GM21528 (cell line): ENCODE results near the gene KCNMA1.
"Not testable (repeated sequence)": the region's sequence is repeated elsewhere in the genome, so short reads cannot be mapped to it uniquely, and the experiment has no call there.

Source experiments
- ATAC-seq: cut with Tn5 transposase; IDR thresholded peaks from one replicate; pipeline ENCODE4 v1.9.1; 2021; ENCODE audit warnings: mild to moderate bottlenecking, moderate library complexity; ENCODE audit not compliant: unreplicated experiment, low FRiP score

Gene KCNMA1

DNA sequence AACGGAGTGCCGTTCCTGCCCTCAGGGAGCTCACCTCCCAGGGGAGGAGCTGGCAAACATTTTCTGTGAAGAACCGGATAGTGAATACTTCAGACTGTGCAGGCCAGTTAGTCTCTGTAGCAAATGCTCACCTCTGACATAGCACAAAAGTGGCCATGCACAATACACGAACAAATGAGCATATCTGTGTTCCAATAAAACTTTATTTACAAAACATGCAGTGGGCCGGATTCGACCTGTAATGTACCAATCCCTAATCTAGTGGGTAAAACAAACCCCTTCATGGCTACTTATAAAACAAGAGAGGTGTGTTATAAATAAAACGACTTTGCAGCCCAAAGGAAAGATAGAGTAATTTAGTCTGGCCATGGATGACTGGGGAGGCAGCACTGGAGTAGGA, 48.7 kb downstream of the KCNMA1 start:
- ATAC-seq, result no peak

DNA sequence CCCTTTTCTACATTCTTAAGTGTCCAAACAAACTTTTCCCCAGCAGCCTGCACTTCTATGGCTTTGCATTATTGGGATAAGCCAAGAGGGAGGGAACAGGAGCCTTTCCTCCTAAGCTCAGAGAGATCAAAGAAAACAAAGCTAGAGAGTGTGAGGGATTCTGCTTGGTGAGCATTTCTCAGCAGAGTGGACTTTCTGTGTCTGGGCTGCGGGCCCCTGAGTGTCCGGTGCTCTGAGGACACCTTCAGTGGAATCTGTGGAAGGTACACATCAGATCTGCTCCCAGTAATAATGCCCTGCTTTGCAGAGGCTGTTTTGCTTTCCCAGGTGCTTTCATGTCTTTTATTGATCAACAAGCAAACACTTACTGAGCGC, 50.2 kb downstream of the KCNMA1 start:
- ATAC-seq, result no peak

- no peak for ATAC-seq
Observed at GRCh38 chr10:77586719-77587415, 50.7 kb downstream of the KCNMA1 start.

GRCh38 chr10:77584938-77585337, 52.7 kb downstream of the KCNMA1 start:
- ATAC-seq, result no peak

DNA sequence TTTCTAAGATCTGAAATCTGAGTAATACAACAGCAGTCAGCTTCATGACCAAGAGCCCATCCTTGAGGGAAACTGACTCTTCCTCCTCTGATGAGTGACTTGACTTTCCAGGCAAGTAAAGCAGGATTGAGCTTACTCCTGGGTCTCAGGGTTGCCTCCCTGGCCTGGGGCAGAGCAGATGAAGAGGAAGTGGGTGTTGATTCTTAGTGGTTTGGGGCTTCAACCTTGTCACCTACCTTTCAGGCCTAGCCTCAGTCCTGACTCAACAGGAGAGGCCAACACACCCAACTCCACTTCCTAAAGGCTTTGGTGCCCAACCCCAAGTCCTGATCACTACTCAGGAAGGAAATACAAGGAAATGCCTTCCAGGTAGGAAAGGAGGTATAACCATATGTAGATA, 54.1 kb downstream of the KCNMA1 start:
- ATAC-seq, result no peak

GRCh38 chr10:77582710-77583115, 54.9 kb downstream of the KCNMA1 start:
- ATAC-seq, result no peak

DNA sequence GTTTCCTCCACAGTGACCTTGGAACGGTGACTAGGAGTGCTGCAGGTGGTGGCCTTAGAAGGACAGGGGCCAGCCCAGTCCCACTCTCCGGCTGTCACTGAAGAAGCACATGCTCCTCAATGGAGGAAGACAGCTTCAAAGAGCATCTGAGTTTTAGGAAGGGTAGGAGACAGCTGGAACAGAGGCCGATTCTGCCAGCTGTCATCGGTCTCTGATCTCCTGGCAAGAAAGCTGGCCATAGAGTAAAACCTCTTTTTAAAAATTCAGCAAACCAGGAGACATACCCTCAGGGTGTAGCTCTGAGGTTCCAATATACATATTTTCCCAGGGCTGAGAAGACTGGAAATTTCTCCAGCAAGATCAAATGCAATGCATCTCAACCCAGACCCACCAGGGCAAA, 55.9 kb downstream of the KCNMA1 start:
- ATAC-seq, result no peak

GRCh38 chr10:77580482-77580881, 57.1 kb downstream of the KCNMA1 start:
- no peak for ATAC-seq

GRCh38 chr10:77578583-77579227, 58.9 kb downstream of the KCNMA1 start:
- no peak for ATAC-seq

GRCh38 chr10:77577666-77578229, 59.9 kb downstream of the KCNMA1 start:
- ATAC-seq, result no peak

DNA sequence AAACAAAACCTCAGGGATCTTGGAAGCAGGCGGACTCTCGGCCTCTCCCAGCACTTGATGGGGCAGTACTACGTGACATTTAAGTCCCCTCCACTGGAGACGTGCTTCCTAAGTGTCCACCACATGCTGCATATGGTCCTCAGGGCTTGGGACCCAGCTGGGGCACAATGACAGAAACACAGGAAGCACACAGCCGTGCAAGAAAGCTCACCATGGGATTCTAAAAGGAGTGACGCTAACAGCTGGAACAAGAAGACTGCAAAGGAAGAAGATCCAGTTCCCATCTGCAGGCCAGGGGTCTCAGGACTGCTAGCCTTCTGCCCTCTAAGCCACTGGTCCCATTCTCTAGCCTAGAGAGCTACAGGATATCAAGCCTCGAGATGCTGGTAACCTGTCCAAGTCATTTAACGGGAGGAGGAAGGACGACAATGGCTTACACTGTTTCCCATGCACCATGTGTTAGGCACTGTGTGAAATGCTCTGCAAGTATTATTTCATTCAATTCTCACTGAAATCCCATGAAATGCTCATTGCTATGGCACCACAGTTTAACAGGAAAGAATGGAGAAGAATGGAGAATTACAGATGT, 61.1 kb downstream of the KCNMA1 start:
- ATAC-seq, result no peak

DNA sequence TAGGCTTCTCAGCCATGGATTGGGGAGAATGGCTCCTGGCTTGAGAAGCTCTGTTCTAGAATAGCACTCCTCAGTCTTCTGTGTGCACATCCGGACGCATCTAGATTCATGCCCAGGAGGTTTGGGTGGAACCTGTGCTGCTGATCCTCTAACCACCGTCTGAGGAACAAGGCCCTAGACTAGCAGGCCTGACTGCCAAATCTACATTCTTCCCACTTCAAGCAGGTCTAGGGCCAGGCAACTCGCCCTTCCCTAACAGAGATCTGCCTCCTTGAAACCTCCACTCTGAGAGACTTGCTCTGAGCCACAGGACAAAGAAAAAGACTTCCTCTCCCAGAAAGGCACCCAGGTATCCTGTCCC, 61.6 kb downstream of the KCNMA1 start:
- ATAC-seq, result no peak

GRCh38 chr10:77575271-77576006, 62.2 kb downstream of the KCNMA1 start:
- ATAC-seq, result no peak

DNA sequence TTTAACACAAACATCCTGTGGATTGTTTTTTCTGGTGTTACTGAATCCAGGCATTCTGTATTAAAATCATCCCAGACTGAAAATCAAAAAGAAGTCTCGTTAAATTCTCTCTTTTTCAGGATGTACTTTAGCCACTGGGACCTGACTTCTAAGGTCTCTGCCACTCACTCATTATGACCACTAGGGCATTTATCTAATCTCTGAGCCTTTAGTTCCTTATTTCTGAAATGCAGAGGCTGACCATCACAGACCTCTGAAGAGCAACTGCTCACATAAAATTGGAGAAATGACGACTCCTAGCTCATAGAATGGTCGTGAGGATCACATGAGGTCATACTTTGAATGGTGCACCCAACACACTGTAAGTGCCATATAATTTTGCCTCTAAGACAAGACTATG, 63.2 kb downstream of the KCNMA1 start:
- no peak for ATAC-seq

DNA sequence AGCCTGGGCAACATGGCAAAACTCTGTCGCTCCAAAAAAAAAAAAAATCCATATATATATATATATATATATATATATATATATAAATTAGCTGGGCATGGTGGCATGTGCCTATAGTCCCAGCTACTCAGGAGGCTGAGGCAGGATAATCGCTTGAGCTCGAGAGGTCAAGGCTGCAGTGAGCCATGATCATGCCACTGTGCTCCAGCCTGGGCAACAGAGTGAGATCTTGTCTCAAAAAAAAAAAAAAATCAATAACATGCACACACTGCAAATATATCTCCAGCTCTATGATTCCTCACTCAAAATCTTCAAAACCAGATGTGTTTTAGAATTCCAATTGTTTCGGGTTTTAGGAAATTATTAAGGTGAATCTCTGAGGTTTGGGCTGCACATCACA, 65.1 kb downstream of the KCNMA1 start:
- not testable (repeated sequence) for ATAC-seq

DNA sequence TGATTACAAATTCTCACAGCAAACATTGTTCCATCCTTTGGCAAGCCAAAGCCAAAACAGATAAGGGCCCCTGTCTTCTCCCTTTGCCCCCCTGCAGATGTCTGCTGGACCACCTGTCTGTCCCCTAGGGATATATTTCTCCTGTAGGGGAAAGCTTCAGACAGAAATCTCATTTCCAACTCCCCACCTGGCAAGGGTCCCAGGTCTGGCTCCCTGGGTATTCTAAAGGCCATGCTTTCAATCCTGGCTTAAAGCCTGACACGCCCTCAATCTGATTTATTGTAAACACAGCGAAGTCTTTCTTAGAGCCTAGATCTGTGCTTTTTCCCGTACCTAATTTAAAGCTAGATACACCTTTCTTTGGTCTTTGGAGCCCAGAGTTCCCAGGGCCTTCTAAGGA, 66.1 kb downstream of the KCNMA1 start:
- no peak for ATAC-seq

DNA sequence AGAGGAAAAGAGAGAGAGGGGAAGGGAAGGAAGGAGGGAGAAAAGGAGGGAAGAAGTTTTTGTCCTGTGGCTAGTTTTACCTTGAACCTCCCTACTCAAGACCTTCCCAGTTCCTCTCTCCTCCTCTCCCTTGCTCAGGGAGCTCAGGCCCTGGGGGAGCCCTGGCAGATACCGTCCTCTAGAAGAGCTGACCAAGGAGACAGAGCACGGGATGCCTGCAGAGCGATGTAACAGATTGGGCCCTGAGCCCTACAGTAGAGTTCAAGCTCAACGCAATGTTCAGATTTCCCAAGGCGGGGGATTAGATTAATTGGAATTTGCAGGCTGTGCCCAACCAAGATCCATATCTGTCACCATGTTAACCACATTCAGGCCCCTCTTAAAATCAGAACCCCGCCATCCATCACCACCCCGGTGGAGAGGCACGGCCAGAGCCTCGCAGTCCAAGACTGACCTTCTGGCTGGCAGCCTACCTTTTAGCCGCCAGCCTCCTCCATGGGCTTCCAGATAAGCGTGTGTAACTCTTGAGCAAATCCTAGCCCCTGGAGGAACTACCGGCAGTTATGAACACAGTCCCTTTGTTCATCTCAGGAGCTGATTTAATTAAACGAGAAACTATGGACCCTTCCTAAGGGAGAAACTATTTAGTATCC, 70.6 kb downstream of the KCNMA1 start:
- no peak for ATAC-seq

- ATAC-seq, result no peak
Observed at GRCh38 chr10:77566236-77566635, 71.4 kb downstream of the KCNMA1 start.

GRCh38 chr10:77565590-77566023, 72.0 kb downstream of the KCNMA1 start:
- no peak for ATAC-seq

DNA sequence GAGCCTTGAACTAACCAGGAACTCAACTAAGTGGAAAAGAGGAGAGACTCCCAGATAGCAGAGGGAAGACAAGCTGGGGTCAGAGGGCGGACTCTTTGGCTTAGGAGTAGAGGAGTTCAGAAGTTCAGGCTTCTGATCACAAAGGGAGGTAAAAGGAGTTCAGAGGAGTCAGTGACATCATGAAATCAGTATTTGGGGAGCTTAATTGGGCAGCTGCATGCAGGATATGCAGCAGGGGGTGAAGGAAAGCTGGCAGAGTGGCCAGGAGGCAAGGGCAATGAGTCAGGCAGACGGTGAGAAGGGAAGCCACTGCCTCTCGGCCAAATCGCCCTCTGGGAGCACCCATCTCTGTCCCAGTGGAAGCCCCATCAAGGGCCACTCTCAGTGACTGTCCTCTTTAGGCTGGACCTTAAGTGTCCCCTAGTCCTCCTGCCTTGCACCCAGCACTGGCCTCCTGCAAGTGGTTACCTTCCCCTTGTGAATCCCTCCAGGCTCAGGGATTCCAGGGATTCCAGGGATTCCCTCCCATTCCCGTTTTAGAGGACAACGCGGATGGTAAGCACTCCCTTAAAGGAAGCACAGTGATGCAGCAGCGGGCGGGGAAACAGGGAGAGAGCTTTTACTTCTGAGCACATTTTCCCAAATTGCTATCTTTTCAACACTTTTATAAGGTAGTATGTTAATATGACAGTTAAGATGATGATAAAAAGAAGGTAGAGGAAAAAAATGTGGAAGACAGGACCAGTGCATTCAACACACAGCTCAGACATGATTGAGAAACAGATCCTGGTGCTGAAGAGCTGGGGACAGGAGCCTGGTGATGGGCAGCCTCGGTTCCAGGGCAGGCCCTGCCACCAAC, 72.6 kb downstream of the KCNMA1 start:
- ATAC-seq, result no peak
